COLO668 (cell line): Measurements from ENCODE around the gene NR6A1.
"Not testable (repeated sequence)": the region's sequence is repeated elsewhere in the genome, so short reads cannot be mapped to it uniquely, and the experiment has no call there.

Experiments used
- DNase-seq: peaks from one replicate; lab custom pipeline; 2025; ENCODE audit not compliant: unreplicated experiment; lab: John Stamatoyannopoulos, UW

Gene NR6A1

DNA sequence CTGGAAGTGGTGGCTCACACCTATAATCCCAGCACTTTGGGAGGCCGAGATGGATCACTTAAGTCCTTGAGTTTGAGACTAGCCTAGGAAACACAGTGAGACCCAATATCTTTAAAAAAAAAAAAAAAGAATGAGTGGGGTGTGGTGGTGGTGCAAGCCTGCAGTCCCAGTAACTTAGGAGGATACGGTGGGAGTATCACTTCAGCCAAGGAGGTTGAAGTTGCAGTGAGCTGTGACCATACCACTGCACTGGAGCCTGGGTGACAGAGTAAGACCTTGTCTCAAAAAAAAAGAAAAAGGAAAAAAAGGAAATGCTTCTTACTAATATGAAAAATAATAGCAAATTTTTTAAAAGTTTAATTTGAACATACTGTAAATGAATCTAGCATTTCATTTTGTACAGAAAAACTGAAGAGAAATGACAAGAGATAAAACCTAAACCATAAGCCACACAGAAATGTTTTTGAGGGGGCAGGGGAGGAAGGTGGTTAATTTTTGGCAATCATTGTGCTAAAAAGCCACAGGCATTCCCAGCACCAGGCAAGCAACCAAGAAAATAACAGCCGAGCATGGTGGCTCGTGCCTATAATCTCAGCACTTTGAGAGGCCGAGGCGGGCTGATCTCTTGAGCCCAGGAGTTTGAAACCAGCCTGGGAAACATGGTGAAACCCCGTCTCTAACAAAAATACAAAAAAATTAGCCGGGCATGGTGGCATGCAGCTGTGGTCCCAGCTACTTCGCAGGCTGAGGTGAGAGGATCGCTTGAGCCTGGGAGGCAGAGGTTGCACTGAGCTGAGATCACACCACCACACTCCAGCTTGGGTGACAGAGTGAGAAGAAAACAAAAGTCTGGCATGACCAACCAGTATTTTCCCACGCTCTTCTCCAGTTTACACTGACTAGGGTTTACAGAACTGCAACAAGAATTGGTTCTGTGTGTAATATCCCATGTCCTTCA lies 149.5 kb downstream of the NR6A1 start:
- no peak for DNase-seq

GRCh38 chr9:124618476-124618875 lies 152.6 kb downstream of the NR6A1 start:
- no peak for DNase-seq

GRCh38 chr9:124617477-124618141 lies 153.5 kb downstream of the NR6A1 start:
- peak; percentile 72 for DNase-seq

GRCh38 chr9:124616961-124617360 lies 154.2 kb downstream of the NR6A1 start:
- DNase-seq = no peak

GRCh38 chr9:124615840-124616239 lies 155.3 kb downstream of the NR6A1 start:
- DNase-seq = not testable (repeated sequence)

DNA sequence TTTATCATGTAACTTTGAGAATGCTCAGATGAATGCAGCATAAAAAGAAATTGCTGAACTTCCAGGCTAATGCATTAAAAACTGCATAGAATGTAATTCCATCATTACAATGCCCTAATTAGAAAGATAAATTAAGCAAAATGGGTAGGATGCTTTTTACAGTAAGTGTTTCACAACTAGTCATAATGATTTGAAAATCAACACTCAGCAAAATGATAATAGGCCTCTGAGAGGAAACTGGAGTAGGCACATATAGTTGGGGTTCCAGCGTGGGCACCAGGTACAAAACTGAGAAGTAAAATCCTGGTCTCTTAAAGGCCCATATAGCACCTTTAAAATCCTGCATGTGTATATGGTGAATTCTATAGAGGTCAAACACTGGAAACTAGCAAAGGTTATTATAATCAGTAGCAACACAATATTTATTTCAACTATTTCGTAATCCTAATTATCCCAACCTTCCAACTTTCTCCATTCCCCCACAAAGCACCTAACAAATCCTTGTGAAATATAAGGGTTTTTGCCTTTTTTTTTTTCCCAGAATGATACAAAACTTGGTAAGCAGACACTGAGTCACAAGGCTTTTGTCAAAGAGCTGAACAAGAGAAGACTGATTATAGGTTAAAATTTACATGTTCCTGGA lies 155.9 kb downstream of the NR6A1 start:
- no peak for DNase-seq

- DNase-seq = no peak
Measured at GRCh38 chr9:124613849-124614248, 157.3 kb downstream of the NR6A1 start.

GRCh38 chr9:124611106-124611505 lies 160.0 kb downstream of the NR6A1 start:
- DNase-seq = no peak

GRCh38 chr9:124606027-124606426 lies 165.1 kb downstream of the NR6A1 start:
- no peak for DNase-seq

- DNase-seq = no peak
Measured at GRCh38 chr9:124605258-124605657, 165.9 kb downstream of the NR6A1 start.

GRCh38 chr9:124602632-124603031 lies 168.5 kb downstream of the NR6A1 start:
- DNase-seq = no peak

DNA sequence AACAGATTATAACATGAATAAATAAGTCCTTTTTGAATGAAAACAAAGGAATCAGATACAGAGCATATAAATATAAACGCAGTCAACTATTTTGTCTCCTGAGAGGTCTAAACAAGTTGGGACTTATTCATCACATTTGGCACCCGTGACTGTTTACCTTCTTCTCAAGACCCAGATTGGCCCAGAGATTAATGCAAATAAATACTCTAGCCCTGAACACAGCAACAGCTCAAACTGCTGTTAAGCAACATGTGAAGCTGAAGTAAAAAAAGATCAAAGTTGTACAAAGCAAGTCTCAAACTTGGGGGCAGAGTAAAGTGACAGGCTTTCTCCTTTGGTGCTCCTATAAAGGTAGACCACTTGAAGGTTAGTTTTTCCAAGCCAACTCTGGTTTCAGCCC lies 168.9 kb downstream of the NR6A1 start:
- no peak for DNase-seq

DNA sequence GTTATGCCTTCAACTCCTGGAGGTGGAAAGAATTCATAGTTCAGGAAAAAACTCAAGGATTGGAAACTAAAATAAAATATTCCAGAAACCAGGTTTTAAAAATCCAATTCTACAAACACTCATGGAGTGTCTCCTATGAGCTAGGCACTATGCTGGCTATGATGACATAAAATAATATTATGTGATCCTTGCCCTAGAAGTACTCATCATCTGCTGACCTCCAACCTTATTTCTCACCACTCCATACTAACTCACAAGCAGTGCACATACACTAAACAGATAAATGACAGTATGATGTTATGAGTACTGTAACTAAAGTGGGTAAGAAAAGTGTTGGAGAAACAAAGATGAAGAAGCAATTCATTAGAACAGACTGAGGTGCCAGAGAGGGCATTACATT lies 170.7 kb downstream of the NR6A1 start:
- no peak for DNase-seq

GRCh38 chr9:124599121-124599795 lies 171.9 kb downstream of the NR6A1 start:
- DNase-seq = no peak

GRCh38 chr9:124598048-124598447 lies 173.1 kb downstream of the NR6A1 start:
- DNase-seq = no peak

DNA sequence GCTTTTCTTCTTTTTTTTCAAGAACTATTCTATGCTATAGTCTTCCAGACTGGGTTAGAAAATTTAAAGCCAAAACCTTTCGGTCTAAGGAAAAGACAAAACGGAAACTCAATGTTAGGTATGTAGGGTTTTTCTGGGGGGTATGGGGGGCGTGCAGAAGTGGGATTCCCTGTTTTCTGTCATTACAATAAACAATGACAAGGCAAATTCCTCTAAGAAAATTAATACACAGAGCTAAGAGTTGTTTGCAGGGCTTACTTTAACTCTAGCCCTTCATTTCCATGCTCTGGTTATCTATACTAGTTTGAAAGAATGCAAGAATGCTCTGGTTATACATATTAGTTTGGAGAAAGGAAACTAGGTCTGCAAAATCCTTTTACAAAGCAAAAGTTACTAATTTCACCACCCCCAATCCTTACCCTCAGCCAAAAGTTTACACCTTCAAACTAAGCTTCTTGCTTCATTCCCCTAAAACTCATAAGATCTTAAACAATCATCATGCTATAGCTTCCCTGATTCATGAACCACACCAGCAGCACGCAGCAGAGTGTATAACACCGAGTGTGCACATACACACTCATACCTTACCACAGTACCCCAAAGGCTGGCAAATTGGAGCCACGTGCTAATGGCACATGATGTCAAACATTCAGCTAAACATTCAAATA lies 174.8 kb downstream of the NR6A1 start:
- DNase-seq = no peak

- no peak for DNase-seq
Measured at GRCh38 chr9:124595743-124596142, 175.4 kb downstream of the NR6A1 start.

DNA sequence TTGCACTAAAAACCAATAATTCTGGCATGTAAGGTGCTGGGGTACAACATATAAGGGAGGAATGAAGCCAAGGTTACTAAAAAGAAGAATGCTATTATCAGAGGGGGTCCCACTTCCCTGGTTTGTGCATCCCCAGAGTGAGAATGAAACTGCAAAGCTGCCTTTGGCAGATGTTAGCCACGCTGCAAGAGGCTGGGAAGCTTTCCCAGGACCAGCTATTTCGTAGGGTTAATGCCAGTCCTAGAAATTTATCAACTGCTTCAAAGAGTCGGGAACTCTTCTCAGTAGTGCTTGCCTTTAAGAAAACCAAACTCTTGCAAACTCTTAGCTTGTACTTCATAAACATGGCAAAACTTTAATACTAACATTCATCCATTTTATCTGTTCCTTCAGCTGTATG lies 176.4 kb downstream of the NR6A1 start:
- DNase-seq = no peak

DNA sequence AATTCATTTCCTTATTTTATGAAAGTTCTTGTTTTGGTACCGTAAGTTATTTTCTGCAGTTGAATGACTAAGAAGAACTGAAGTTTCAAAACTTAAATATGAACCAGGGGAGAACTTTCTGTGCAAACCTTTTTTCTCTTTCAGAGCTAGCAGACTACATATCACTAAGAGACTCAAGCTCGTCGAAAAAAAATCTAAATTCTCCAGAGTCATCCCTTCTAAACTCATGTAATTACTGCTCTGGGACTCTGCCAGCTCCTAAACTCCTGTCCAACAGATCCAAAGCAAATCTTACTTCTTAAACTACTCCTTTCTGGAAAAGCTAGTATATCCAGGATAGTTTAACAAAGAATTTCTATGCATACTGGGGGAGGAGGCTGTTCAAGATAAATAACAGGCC lies 176.9 kb downstream of the NR6A1 start:
- DNase-seq = no peak

GRCh38 chr9:124593651-124594058 lies 177.5 kb downstream of the NR6A1 start:
- DNase-seq = no peak

DNA sequence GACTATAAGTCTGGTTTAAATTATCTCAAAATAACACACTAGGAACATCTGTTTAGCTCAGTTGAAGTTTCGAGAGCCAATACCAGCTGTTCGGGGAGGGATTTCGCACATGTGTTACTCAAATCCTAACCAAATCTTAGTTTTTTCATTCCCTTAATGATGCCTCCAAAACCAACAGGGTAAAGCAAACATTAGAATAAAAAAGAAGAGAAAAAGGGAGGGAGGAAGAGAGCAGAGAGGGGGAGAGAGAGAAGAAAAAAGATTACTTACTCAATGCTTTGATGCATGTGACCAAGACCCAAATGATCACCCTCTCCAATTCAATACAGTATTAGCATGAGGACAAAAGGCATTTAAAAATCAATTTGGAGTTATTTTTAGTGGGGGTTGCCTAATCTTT lies 177.9 kb downstream of the NR6A1 start:
- no peak for DNase-seq
